ENCODE results near the gene HPS3.

Gene HPS3

GRCh38 chr3:149120051-149120972 lies 9.1 kb upstream of the HPS3 start:
- DNase-seq (ENCODE audit: low read depth): peak; percentile 74
- TF ChIP-seq CTCF (IDR thresholded peaks at IDR 0.05; ENCODE audit: insufficient read depth, low read depth, low read length, missing control alignments): peak; percentile 46
- H3K4me3 ChIP-seq (ENCODE audit: low read depth, low read length): no peak overlapping the region

GRCh38 chr3:149122721-149123578 lies 6.5 kb upstream of the HPS3 start:
- no peak for DNase-seq (ENCODE audit: low read depth)
- TF ChIP-seq CTCF (IDR thresholded peaks at IDR 0.05; ENCODE audit: insufficient read depth, low read depth, low read length, missing control alignments): no peak

GRCh38 chr3:149128821-149129220 lies 617 bp upstream of the HPS3 start:
- peak overlapping the region; percentile 91 for H3K4me3 ChIP-seq (ENCODE audit: low read depth, low read length)
- TF ChIP-seq CTCF (IDR thresholded peaks at IDR 0.05; ENCODE audit: insufficient read depth, low read depth, low read length, missing control alignments): no peak
- no peak for DNase-seq (ENCODE audit: low read depth)

More at GRCh38 chr3:149122721-149123578, 6.5 kb upstream of the HPS3 start:
- H3K4me3 ChIP-seq (ENCODE audit: low read depth, low read length): no peak overlapping the region

GRCh38 chr3:149131589-149131988 lies 2.2 kb downstream of the HPS3 start:
- TF ChIP-seq CTCF (IDR thresholded peaks at IDR 0.05; ENCODE audit: insufficient read depth, low read depth, low read length, missing control alignments): no peak
- H3K4me3 ChIP-seq (ENCODE audit: low read depth, low read length): no peak overlapping the region
- DNase-seq (ENCODE audit: low read depth): peak; percentile 19

GRCh38 chr3:149134575-149134974 lies 5.1 kb downstream of the HPS3 start:
- no peak for DNase-seq (ENCODE audit: low read depth)
- H3K4me3 ChIP-seq (ENCODE audit: low read depth, low read length): no peak overlapping the region

GRCh38 chr3:149142682-149143081 lies 13.2 kb downstream of the HPS3 start:
- TF ChIP-seq CTCF (IDR thresholded peaks at IDR 0.05; ENCODE audit: insufficient read depth, low read depth, low read length, missing control alignments): no peak
- no peak for DNase-seq (ENCODE audit: low read depth)
- no peak overlapping the region for H3K4me3 ChIP-seq (ENCODE audit: low read depth, low read length)

More at GRCh38 chr3:149134575-149134974, 5.1 kb downstream of the HPS3 start:
- no peak for TF ChIP-seq CTCF (IDR thresholded peaks at IDR 0.05; ENCODE audit: insufficient read depth, low read depth, low read length, missing control alignments)
